Measurements from ENCODE around the gene DLX3.

DLX3 gene

GRCh38 chr17:49952912-49953497 is 42.0 kb downstream of the DLX3 start:
- no peak for DNase-seq

DNA sequence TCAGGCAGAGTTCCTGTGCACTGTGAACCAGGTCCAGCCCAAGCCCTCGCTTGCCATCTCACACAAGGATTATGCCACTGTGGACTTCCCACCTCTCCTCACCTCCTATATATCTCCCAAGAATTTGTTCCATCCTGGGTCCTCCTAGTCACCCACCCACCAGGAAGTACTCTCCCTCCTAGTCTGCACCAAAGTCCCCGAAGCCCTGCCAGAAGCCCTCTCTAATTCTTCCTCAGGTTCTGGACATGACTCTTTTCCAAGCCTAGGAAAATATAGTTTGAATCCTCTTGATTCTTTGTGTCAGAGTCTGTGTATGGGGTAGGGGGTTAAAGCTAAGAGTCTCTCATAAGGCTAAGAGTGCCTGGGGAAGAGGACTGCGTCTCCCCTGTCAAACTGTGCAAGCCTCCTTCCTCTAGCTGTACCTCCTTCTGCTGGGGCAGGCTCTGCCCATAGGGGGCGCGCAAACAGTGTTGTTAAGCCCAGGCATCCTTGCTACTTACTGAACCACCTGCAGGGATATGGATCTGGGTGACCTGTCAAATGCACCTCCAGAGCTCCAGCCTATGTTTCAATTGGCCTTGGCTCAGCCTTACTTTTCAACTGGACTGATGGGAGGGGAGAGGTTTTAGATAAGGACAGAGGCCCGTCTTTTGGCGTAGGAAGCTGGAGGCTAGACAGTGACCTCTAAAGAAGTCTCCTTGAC is 42.7 kb downstream of the DLX3 start:
- DNase-seq, result peak; percentile 73 to 78

GRCh38 chr17:49951362-49952082 is 43.5 kb downstream of the DLX3 start:
- DNase-seq, result no peak

DNA sequence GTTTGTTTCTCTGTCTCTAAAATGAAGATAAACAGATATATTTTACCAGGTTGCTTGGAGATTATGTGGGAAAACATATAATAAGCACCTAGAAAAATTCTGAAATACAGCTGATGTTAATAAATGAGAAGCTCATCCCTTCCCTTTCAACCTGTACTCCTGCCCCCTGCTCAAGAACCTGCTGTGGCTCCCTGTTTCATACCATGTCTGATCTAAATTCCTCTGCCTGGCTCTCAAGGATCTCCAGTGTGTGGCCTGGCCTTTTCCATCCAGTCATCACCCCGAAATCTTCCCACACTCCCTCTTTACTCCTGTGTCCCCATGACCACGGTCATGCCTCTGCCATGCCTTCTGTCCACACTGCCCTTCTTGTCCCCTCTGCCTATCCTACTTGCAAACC is 45.4 kb downstream of the DLX3 start:
- no peak for DNase-seq

DNA sequence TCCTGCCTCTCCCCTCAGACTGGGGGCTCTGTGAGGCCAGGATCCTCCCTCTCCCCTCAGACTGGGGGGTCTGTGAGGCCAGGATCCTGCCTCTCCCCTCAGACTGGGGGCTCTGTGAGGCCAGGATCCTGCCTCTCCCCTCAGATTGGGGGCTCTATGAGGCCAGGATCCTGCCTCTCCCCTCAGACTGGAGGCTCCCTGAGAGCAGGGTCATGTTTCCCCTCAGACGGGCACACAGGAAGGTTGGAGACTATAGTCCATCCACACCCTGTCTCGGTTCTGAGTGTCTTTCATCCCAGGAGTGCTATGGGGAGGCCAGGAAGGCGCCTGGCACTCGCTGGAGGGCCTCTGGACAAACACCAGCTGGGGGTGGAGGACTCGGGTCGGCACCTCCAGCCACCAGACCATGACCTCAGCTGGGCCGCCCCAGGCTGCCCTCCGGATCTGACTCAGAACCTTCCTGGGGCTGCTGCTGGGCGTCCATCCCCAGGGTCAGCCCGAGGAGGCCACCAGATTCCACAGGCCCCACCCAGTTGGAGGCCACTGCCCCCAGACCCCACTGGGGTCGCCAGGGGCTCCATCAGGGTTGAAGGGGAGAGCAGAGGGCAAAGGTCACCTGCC is 48.0 kb downstream of the DLX3 start:
- DNase-seq, result no peak

- DNase-seq, result no peak
Observed at GRCh38 chr17:49946208-49946607, 48.8 kb downstream of the DLX3 start.

- no peak for DNase-seq
Observed at GRCh38 chr17:49944273-49944870, 50.7 kb downstream of the DLX3 start.

- no peak for DNase-seq
Observed at GRCh38 chr17:49942947-49943346, 52.1 kb downstream of the DLX3 start.

- no peak for DNase-seq
Observed at GRCh38 chr17:49941427-49941826, 53.6 kb downstream of the DLX3 start.
